Karpas-422 (cell line): Measurements from ENCODE around the gene CPAMD8. TPM values are rescaled to one million over a fixed set of nuclear protein-coding genes. Genes with fewer than 3 reads are reported as not detected.

Experiments used
- DNase-seq: peaks from one replicate; pipeline ENCODE4 v3.0.0-alpha.2; 2015
- H2AFZ ChIP-seq: fragments of 200-600 bp; sonication (generic); 2 replicates; pipeline ENCODE4 v1.6.1; 2014; ENCODE audit warnings: antibody characterized with exemption, low read length, mixed read lengths
- H3K27ac ChIP-seq: fragments of 200-600 bp; sonication (generic); 2 replicates; pipeline ENCODE4 v1.5.1; 2014; ENCODE audit warnings: mild to moderate bottlenecking, low read length, moderate library complexity
- H3K27me3 ChIP-seq: fragments of 200-600 bp; sonication (generic); 2 replicates; pipeline ENCODE4 v1.6.1; 2014; ENCODE audit warnings: low read length, mixed read lengths
- H3K36me3 ChIP-seq: fragments of 200-600 bp; sonication (generic); 2 replicates; pipeline ENCODE4 v1.6.1; 2014; ENCODE audit warnings: low read length, mixed read lengths; ENCODE audit not compliant: insufficient read depth
- H3K4me1 ChIP-seq: fragments of 200-600 bp; sonication (generic); 2 replicates; pipeline ENCODE4 v1.6.1; 2014; ENCODE audit warnings: mild to moderate bottlenecking, low read length, mixed read lengths
- H3K4me2 ChIP-seq: fragments of 200-600 bp; sonication (generic); 2 replicates; pipeline ENCODE4 v1.6.1; 2014; ENCODE audit warnings: low read length, low read depth, mild to moderate bottlenecking; ENCODE audit not compliant: poor library complexity, severe bottlenecking
- H3K4me3 ChIP-seq: fragments of 200-600 bp; sonication (generic); 2 replicates; pipeline ENCODE4 v1.5.1; 2014; ENCODE audit warnings: mild to moderate bottlenecking, antibody characterized with exemption, low read length, mixed read lengths
- H3K79me2 ChIP-seq: fragments of 200-600 bp; sonication (generic); 2 replicates; pipeline ENCODE4 v1.6.1; 2014; ENCODE audit warnings: mild to moderate bottlenecking, low read length, mixed read lengths
- H3K9ac ChIP-seq: fragments of 200-600 bp; sonication (generic); 2 replicates; pipeline ENCODE4 v1.6.0; 2014; ENCODE audit warnings: low read length
- H3K9me2 ChIP-seq: fragments of 200-600 bp; sonication (generic), shearing (Covaris generic); replicated peaks from 2 replicates; pipeline ENCODE4 v1.6.0; 2014; ENCODE audit warnings: mild to moderate bottlenecking, low read length, moderate library complexity; ENCODE audit not compliant: insufficient read depth
- H3K9me3 ChIP-seq: fragments of 300-700, 200-600 bp; sonication (generic); 2 replicates; pipeline ENCODE4 v1.6.1; 2014; ENCODE audit warnings: low read length, mixed read lengths
- H4K20me1 ChIP-seq: fragments of 200-600 bp; sonication (generic); 2 replicates; pipeline ENCODE4 v1.6.1; 2014; ENCODE audit warnings: mild to moderate bottlenecking, antibody characterized with exemption, low read length, low read depth; ENCODE audit not compliant: insufficient read depth
- total RNA-seq: library from RNA; depleted of rRNA; stranded (reverse); fragments of >200 nt; shearing (Covaris generic); gene quantifications from 2 replicates; pipeline ENCODE4 v1.2.3, GENCODE V29; 2014; ENCODE audit warnings: low replicate concordance

The CPAMD8 gene
- total RNA-seq, 1 experiment from 2014 or later = not detected

DNA sequence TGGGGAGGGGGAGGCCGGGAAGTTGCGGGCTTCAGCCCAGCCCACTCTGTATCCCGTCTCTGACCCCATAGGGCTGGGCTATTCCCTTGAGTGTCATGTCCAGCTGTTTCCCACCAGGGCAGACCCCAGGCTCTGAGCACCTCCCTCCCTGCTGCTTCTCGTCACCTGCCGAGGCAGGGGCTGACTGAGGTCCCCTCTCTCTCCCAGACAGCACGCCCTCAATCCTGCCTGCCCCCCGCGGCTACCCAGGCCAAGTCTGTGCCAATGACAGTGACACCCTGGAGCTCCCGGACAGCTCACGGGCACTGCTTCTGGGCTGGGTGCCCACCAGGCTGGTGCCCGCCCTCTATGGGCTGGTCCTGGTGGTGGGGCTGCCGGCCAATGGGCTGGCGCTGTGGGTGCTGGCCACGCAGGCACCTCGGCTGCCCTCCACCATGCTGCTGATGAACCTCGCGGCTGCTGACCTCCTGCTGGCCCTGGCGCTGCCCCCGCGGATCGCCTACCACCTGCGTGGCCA, 137.2 kb downstream of the CPAMD8 start:
- Histone ChIP-seq H3K9me2 (no peaks in the 10 kb centered on the region), H4K20me1 (no peaks in the 10 kb centered on the region), H3K4me1 (peaks cover 7% of the 10 kb centered on the region), H3K36me3 (no peaks in the 10 kb centered on the region), H3K27ac (no peak overlapping the region), H3K9me3 (no peaks in the 10 kb centered on the region), H2AFZ (no peak overlapping the region), H3K9ac (no peak overlapping the region), H3K27me3 (no peaks in the 10 kb centered on the region; the same call in 1 of the 2 replicates), H3K79me2 (no peaks in the 10 kb centered on the region), H3K4me2 (no peak overlapping the region), H3K4me3 (no peak overlapping the region)
- DNase-seq = no peak

DNA sequence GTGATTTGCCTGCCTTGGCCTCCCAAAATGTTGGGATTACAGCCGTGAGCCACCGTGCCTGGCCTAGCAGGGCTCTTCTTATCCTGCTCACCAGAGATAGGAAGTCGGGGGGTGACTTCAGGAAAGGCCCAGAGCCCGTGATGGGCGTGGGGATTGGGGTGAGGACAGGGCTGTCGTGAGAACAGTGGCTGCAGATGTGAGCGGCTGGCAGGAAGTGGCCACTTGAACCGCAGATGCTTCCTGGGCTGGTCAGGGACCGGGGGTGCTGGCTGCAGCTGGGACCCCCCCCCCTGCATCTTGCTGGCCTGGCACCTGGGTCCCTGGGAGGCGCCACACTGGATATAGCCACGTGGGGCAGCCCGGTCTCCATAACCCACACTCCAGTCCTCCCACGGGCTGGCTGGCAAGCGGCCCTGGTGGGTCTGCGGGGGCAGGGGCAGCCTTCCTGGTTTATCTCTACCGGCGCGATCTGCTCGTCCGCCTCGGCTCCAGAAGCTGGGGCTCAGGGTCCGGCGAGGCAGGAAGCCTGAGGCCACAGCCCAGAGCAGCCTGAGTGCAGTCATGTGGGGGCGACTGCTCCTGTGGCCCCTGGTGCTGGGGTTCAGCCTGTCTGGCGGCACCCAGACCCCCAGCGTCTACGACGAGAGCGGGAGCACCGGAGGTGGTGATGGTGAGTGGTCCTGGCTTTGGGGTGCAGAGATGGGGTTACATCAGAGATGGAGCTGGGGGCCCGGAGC, 137.8 kb downstream of the CPAMD8 start, which contains the start of gene F2RL3:
TSS of gene F2RL3 (plus strand) at position 371 of the 737 bp plus-strand sequence. CDS start at position 562, 191 bp downstream.
- Histone ChIP-seq H3K9me2 (no peaks in the 10 kb centered on the region), H4K20me1 (no peaks in the 10 kb centered on the region), H2AFZ (no peak within 1 kb of the TSS), H3K4me3 (no peak within 1 kb of the TSS), H3K9me3 (no peaks in the 10 kb centered on the region), H3K79me2 (no peaks in the 10 kb centered on the region), H3K4me2 (no peak within 1 kb of the TSS), H3K36me3 (no peaks in the 10 kb centered on the region), H3K27ac (no peak within 1 kb of the TSS), H3K4me1 (peaks cover 4% of the 10 kb centered on the region), H3K27me3 (no peaks in the 10 kb centered on the region; the same call in 1 of the 2 replicates), H3K9ac (no peak within 1 kb of the TSS)
- DNase-seq = no peak

DNA sequence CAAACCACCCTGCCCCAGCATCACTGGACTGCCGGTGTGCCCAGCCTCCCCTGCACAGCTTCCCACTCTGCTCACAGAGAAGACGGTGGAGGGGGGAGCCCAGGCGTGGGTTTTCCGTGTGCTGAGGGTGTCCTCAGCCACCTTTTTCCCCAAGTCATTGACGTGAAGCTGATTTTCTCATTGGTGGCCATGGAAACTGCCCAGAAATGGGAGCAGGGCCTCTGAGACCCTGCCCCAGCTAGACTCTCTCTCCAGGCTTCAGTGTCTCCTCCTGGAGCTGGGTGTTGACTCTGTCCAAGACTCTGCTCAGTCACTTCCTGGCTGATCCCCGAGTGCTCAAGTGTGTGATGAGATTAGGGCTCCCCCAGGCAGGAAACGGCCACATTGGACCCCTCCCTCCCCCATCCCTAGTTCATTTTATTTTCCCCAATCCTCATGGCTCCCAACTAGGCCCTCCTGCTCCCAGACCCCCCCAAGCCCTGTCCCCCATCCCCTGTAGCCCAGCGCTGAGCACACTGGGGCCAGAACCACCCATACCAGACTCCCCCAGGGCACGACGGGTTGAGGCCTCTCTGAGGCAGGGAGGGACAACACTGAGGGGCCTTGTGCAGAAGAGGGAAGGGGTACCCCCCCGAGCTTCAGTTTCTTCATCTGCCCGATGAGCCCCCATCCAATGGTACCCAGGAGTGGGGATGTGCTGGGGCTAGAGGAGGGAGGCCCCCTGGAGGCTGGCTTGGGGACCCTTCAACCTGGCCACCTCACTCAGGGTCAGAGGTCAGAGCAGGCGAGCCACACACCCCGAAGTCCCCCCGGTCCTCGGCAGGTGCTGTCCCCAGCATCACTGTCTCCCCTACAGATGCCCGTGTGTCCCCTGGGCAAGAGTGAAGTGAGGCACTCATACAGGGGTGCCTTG, 139.0 kb downstream of the CPAMD8 start:
- Histone ChIP-seq H3K4me1 (no peaks in the 10 kb centered on the region), H3K9me3 (no peaks in the 10 kb centered on the region; the same call in 1 of the 2 replicates), H3K4me2 (no peak overlapping the region), H3K4me3 (no peak overlapping the region), H4K20me1 (no peaks in the 10 kb centered on the region), H3K36me3 (no peaks in the 10 kb centered on the region), H2AFZ (no peak overlapping the region), H3K79me2 (no peaks in the 10 kb centered on the region), H3K9me2 (no peaks in the 10 kb centered on the region), H3K9ac (no peak overlapping the region), H3K27ac (no peak overlapping the region), H3K27me3 (no peaks in the 10 kb centered on the region; the same call in 1 of the 2 replicates)
- no peak for DNase-seq

DNA sequence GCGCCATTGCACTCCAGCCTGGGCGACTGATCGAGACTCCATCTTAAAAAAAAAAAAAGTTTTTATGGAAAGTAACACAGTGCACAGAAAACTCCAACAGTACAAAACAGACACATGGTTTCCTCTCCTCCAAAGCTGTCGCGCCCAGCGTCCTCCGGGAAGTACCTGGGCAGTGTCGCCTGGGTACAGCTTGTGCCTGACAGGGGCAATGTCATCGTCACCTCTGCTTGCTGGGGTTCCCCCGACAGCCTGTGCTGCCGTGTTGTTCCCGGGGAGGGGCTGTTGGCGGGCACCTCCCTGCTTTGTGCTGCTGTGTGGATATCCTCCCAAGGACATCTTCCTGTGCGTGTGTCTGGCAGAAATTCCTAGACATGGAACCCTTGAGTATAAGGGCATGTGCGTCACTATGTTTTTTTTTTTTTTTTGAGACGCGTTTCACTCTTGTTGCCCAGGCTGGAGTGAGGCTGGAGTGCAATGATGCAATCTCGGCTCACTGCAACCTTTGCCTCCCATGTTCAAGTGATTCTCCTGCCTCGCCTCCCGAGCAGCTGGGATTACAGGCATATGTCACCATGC, 140.2 kb downstream of the CPAMD8 start:
- Histone ChIP-seq H2AFZ (no peak overlapping the region), H3K4me2 (no peak overlapping the region)

DNA sequence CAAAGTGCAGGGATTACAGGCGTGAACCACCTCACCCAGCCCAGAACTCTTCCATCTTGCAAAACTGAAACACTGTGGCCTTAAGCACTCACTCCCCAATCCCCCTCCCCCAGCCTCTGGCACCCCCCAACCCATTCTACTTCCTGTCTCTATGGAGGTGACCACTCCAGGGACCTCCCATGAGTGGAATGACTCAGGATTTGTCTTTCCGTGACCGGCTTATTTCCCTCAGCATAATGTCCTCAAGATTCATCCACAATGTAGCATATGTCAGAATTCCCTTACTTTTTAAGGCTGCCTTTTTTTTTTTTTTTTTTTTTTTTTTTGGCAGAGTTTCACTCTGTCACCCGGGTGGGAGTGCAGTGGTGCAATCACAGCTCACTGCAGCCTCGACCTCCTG, 141.4 kb downstream of the CPAMD8 start:
- Histone ChIP-seq H3K36me3 (no peaks in the 10 kb centered on the region; the same call in 1 of the 2 replicates), H3K9me3 (peaks cover under 1% of the 10 kb centered on the region; the same call in 1 of the 2 replicates), H2AFZ (no peak overlapping the region), H3K4me3 (no peak overlapping the region), H3K9me2 (no peaks in the 10 kb centered on the region), H4K20me1 (no peaks in the 10 kb centered on the region), H3K27me3 (no peaks in the 10 kb centered on the region), H3K9ac (no peak overlapping the region), H3K27ac (no peak overlapping the region), H3K4me1 (no peaks in the 10 kb centered on the region), H3K79me2 (no peaks in the 10 kb centered on the region), H3K4me2 (no peak overlapping the region)
- no peak for DNase-seq

More for the DNA sequence above, 140.2 kb downstream of the CPAMD8 start:
- Histone ChIP-seq H3K4me3 (no peak overlapping the region), H3K27me3 (no peaks in the 10 kb centered on the region), H3K27ac (no peak overlapping the region), H4K20me1 (no peaks in the 10 kb centered on the region), H3K36me3 (no peaks in the 10 kb centered on the region), H3K4me1 (no peaks in the 10 kb centered on the region), H3K9ac (no peak overlapping the region), H3K9me2 (no peaks in the 10 kb centered on the region), H3K9me3 (no peaks in the 10 kb centered on the region; the same call in 1 of the 2 replicates), H3K79me2 (no peaks in the 10 kb centered on the region)
- DNase-seq = no peak

DNA sequence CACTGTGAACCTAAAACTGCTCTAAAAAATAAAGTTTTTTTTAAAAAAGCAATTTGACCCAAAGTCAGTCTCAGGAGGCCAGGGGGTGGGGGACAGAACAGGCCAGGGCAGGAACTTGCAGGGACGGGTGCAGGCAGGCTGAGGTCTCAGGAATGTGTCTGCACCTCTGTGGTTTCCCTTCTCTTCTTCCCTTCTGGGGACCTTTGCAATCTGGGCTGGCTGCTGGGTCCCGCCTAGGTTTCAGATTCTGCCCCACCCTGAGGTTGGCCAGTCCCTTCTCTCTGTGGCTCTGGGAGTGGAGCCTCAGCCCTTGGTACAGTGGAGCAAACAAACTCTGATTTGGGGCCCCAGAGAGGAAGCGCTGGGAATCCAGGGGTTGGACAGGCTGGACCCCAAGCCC, 143.1 kb downstream of the CPAMD8 start:
- Histone ChIP-seq H3K4me1 (no peaks in the 10 kb centered on the region), H3K9ac (no peak overlapping the region), H3K27ac (no peak overlapping the region), H3K9me2 (no peaks in the 10 kb centered on the region), H3K36me3 (peaks cover under 1% of the 10 kb centered on the region; the same call in 1 of the 2 replicates), H2AFZ (no peak overlapping the region), H3K4me2 (no peak overlapping the region), H3K27me3 (no peaks in the 10 kb centered on the region), H3K79me2 (no peaks in the 10 kb centered on the region), H4K20me1 (no peaks in the 10 kb centered on the region), H3K4me3 (no peak overlapping the region), H3K9me3 (peaks cover 5% of the 10 kb centered on the region; the same call in 1 of the 2 replicates)
- no peak for DNase-seq

DNA sequence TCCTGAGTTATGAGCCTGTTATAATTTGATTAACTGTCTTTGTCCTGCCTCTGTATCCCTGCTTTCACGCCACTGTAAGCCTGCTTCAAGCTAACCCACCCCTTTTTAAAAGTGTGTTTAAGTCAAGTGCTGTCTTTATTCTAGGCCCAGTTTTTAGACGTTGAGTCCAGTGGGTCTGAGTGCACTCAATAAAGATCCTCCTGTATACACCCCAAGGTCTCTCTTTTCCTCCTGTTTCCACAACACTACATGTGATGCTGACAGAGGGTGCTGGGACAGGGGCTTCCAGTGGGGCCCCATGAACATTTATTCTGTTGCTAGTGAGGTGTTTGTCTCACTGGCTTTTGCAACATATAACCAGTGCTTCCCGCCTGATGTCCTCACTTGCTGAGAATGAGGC, 144.5 kb downstream of the CPAMD8 start:
- peaks cover 3% of the 10 kb centered on the region; the same call in 1 of the 2 replicates for H3K36me3 ChIP-seq
- no peak overlapping the region for H3K27ac ChIP-seq
- H4K20me1 ChIP-seq = no peaks in the 10 kb centered on the region
- no peak for DNase-seq
- H3K27me3 ChIP-seq = no peaks in the 10 kb centered on the region
- no peak overlapping the region for H3K9ac ChIP-seq
- H3K9me3 ChIP-seq = peaks cover 5% of the 10 kb centered on the region; the same call in 1 of the 2 replicates
- no peaks in the 10 kb centered on the region for H3K9me2 ChIP-seq
- no peak overlapping the region for H2AFZ ChIP-seq
- no peaks in the 10 kb centered on the region for H3K79me2 ChIP-seq
- no peaks in the 10 kb centered on the region for H3K4me1 ChIP-seq
- H3K4me3 ChIP-seq = no peak overlapping the region
- no peak overlapping the region for H3K4me2 ChIP-seq
